ENCODE results near the gene POC1A. TPM values are rescaled to one million over a fixed set of nuclear protein-coding genes. Genes with fewer than 3 reads are reported as not detected.

POC1A gene
- total RNA-seq, 1 donor from 2014 or later: 1.7 TPM

DNA sequence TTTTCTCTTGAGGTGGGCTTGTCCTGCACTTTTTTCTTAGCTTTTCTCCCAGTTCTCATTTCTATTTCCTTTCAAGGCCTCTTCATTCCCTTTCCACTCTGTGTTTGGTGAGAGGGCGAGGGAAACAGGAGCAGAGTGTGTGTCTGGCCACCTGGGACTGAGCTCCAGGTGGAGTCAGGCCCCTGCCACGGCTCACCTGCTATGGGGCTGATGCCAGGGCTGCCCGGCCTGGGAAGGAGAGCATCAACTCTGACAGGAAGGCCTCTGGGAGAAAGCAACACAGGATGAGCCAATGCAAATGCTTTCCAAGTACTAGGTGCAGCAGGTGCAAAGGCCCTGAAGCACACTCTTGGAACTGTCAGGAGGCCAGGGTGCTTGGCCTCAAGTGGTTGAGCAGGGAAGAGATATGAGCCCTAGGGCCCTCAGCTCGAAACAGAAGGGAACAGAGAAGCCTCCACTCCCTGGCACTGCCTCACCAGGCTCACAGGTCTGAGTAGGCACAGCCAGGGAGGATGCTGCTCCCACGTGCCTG is 70.6 kb downstream of the POC1A start:
- intact Hi-C loops (cut with DNase I): no loop called here
- DNase-seq (ENCODE audit: missing footprints) (peak; percentile 6), ATAC-seq (no peak)

DNA sequence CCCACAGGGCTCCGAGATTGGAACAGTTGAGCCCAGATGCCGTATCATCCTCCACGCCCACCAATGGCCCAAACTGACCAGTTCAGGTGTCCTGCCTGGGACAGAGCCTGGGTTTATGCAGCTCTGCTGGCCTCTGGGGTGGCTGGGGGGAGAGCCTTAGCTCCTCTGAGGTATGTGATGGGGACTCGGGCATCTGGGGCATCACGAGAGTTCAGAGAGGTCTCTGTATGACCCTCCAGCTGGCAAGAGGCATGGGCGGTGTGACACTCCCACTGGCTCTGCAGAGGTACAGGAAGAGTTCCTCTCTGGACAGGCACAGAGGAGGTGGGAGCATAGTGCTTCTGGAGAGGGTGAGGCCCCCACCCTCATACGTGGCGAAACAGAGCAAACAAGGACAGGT is 71.3 kb downstream of the POC1A start:
- peak; percentile 7 for DNase-seq (ENCODE audit: missing footprints)
- ATAC-seq: no peak
- intact Hi-C loops (cut with DNase I): no loop called here

DNA sequence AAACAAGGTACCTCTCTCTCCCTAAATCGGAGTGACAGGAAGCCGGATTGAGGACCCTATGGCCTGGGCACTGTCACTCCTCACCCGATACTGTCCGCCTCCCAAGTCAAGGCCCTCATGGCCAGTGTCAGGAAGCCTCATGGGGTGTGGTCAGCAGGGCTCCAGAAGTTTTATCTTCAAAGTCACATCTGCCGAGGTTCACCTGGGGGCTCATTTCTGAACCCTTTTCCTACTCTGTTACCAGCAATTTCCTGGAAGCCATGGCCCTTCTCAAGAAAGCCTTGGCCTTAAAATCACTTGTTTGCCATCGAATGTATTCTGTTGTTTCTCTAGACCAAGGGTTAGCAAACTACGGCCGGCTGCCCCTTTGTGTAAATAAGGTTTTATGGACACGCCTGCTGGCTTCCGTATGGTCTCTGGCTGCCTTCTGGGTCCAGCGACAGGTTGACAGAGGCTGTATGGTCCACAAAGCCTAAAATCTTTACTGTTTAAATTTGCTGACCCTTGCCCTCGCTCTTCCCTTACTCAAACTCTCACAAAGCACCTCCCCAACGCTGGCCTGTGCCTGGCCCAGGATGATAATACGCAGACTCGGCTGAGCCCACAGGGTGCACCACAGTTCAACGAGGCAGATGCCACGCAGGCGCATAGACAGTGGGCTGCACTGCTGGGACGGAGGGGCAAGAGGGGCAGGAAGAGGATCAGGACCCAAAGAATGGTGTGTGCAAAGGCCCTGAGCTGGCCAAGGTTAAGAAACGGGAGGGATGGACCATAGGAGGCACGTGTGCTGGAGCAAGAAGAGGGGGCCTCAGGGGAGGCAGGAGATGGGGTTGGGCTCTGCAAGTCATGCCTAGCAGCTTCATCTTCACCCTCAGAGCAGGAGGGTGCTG is 73.1 kb downstream of the POC1A start:
- ATAC-seq: no peak
- DNase-seq (ENCODE audit: missing footprints): peak; percentile 8
- intact Hi-C loops (cut with DNase I): no loop called here

DNA sequence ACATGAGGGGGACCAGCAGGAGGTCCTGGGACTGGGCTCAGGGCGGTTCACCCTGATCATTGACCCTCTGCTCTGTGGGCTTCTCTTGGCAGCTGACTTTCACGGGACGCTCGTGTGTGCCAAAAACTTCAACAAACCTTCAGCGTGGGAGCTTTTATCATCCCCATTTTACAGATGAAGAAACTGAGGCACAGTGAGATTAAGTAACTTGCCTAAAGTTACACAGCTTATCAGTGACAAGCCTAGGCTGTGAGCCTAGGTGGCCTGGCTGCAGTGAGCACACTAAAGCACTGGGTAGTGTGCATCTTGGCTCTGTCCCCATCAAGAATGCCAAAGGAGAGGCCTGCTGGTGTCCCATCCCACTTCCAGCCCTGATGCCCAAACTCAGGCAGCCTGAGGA is 74.3 kb downstream of the POC1A start:
- ATAC-seq (no peak), DNase-seq (ENCODE audit: missing footprints) (no peak)
- intact Hi-C loops (cut with DNase I): no loop called here

DNA sequence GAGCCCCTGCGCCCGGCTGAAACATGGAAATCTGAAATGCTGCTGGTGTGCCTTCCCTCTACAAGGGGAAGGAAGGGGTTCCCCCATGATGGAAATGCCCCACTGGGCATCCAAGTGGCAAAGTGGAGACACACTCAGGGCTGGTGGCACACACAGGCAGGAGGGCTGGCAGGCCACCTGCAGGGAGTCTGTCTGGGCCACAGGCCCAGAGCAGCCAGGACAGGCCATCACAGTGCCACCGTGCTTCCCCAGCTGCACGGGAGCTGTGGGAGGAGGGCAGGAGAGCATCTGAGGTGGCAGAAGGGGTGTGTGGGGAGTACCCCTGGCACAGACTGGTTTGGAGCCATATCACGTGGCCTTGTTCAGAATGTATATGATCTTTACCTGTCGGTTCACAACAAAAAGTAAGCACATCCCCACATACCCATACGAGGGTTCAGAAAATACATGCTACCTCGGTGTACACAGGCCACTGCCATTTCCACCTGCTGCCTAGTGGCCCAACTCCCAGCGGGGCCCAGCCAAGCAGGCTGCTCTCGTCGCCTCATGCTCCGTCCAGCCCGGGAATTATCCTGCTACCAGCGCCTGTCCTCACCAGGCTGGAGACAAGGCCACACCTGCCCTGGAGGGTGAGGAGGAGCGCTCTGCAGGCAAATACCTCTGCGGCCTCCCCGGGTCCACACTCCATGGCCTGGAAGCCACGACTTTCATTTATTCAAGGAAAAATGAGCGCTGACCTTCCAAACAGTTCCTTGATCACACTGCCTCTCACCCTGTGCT is 75.3 kb downstream of the POC1A start:
- peak; percentile 50 for DNase-seq (ENCODE audit: missing footprints)
- intact Hi-C loops (cut with DNase I): no loop called here
- no peak for ATAC-seq

DNA sequence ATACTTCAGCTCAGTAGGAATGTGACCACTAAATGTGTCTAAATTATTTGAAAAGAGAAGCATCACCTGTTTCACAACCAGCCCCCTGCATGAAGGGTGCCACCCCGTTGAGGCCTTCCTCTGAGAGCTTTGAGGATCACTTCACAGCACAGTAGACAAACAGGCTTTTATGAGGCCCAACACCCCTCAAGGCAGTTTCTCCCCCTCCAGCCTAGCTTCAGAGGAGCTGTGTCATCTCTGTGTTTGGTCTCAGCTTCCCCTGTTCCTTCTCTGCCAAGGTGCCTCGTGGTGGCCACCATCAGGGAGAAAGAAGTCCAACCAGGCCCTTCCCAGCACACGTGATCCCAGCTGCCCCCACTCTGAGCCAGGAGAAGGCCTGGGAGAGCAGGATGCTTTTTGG is 76.3 kb downstream of the POC1A start:
- DNase-seq (ENCODE audit: missing footprints) (no peak), ATAC-seq (no peak)
- intact Hi-C loops (cut with DNase I): no loop called here

DNA sequence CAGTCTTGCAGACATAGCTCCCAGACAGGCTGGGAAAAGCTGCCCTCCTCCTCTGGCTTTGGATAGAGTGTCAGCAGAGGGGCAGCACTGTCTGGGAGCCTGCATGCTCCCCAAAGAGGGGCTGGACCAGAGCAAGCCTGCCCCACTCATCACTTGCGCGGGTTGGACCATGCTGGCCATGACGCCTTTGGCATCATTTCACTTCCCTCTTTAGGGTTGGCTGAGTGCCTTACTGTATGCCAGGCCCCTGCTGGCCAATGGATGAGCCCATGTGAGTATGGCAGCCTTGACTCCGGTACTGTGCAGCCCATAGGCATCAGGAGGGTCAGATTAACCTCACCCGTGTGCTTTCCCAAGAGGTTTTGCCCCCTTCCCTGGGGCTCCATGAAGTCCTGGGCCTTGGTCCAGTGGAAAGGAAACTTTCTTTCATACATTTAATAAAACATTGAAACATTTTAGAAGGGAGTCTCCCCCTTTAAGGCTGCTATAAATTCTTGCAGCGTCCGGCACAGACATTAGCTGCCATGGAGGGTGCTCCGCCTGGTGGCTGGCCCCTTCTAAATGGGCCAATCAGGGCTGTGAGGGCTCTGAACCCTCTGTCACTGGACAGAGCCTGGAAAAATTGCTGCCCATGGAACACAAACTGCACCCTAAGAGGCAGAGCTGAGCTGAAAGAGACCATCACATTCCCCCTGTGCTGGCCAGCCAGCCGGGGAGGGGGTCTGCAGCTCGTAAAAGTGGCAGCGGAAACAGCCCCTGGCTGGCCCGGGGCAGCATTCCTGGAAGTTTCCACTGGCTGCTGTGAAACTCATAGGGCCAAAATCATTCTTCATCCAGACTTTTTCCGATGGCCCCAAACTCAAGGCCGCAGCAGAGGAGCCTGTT is 77.1 kb downstream of the POC1A start:
- intact Hi-C loops (cut with DNase I): no loop called here
- ATAC-seq (peak; percentile 21), DNase-seq (ENCODE audit: missing footprints) (no peak)

DNA sequence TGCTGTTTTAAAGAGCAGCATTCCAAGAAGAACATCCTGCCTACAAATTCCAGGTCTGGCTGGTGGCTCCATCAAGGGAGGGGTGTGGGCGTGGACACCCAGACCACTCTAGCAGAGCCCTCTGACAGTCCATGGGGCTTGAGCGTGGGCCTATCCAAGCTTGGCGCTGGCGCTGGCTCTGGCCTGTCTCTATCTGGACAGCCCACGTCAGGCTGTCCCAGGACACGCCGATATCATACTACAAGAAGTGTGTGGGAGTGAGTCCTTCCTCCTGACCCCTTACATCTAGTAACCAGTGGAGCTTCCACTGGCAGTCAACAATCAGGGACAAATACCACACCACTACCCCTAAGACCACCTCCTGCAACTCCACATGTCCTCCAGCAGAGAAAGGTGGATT is 80.7 kb downstream of the POC1A start:
- intact Hi-C loops (cut with DNase I): no loop called here
- ATAC-seq (peak; percentile 36), DNase-seq (ENCODE audit: missing footprints) (no peak)

DNA sequence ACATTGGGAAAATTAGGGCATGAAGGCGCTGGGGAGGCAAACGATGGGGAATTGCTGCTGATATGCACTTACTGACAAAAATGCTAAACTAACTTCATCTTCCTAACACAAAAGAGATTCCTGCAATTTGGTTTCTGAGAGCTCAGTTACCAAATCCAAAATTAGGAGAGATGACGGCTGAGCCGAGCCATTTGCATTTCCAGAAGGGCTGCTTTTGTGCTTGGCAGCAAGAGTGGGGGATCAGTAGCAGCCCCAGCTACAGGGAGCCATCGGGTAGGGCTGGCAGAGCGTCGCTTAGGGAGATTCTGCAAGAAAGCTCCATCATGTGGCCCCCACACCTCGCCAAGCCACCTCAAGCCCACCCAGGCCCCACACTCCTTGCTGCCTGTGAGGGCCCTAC is 81.8 kb downstream of the POC1A start:
- intact Hi-C loops (cut with DNase I): no loop called here
- ATAC-seq: no peak
- DNase-seq (ENCODE audit: missing footprints): no peak

DNA sequence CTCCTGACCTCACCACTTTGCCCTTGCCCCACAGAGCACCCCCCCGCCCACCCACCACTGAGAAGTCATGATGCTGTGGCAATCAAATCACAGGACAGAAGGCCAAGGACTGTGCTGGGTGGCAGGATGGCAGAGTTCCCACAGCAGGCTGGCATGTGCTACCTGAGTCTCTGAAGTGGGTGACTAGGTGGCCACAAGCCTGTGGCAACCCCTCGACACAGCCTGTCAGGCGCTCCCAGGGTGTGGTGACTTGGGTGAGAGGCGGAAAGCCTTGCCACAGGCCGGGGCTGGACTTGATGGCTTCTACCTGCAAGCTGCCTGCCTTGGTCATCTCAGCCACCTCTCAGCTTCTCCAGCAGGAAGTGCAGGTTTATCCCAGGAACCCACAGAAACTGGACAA is 82.2 kb downstream of the POC1A start:
- ATAC-seq (no peak), DNase-seq (ENCODE audit: missing footprints) (no peak)
- intact Hi-C loops (cut with DNase I): no loop called here

DNA sequence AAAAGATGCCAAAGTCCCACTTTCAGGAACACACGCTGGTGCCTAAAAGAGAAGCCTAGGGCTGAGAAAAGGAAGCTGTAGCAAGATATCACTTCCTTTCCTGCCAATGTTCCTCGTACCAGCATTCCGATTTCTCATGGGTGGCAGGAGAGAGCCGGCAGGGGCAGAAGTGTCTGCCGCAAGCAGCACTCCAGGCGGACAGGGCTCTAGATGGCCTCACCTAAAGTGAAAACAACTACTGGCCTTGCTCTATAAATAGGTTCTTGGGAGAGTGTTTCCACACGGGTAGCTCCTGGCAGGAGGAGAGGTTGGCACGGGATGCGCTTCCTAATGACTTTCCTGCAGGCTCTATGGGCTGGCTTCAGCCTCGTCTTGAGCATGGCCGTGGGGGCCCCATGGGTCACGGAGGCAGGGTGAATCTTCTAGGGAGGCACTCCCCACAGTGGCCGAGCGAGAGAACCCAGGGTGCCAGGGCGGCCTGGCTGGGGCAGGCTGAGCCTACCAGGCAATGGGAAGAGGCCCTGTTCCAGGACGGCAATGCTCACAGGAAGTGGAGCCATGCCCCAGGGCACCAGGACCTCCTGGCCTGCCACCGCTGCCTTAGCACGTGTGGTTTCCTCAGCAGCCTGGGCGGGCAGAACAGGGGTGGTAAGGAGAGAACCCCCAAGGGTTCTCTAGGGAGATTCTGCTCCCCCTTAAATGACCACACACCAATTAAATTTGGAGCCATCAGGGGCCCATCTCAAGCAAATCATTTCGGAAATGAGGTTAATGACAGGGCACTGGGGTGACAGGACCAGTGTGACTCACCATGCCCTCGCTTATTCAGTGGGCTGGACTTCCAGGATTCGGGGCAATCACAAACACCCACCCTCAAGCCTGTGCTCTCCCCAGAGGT is 83.2 kb downstream of the POC1A start:
- DNase-seq (ENCODE audit: missing footprints): no peak
- intact Hi-C loops (cut with DNase I): loop anchor here (2.0 kb wide), 1 partner anchor 52 kb away; no protein-coding TSS in a partner anchor

DNA sequence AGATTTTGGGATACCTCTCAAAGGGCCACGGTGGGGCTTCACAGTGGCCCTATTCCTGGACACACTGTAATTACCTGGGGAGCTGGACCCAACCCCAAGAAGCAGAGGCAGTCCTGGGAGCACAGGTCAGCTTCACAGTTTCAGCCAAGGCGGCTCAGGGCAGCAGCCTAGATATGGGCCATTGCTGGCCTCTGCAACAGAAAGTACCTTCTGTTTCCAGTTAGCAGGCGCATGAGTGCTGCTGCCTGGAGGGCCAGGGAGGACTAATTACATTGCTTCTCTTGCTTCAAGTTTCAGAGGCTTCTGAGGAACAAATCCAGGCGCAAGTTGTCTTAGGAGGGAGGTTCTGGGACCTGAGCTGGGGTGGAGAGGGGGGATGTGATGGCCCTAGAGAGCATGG is 84.4 kb downstream of the POC1A start:
- intact Hi-C loops (cut with DNase I): loop anchor here (2.0 kb wide), 1 partner anchor 53 kb away; no protein-coding TSS in a partner anchor
- no peak for DNase-seq (ENCODE audit: missing footprints)
- ATAC-seq: no peak

More for the DNA sequence above, 83.2 kb downstream of the POC1A start:
- peak; percentile 84 for ATAC-seq

DNA sequence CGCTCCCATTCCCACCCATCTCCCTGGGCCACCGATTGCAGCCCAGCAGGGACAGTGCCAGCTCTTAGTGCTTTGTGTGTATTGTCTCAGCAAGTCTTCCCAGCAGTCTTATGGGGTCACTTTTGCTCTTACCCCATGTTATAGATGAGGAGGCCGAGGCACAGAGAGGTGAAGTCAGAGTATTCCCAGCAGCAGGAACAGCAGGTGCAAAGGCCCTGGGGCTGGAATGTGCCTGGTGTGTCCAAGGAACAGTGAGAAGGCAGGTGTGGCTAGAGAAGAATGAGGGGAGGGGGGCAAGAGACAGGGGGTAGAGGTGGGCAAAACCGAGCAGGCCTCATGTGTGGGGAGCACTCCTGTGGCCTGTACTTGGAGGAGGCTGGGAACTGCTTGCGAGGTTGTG is 85.1 kb downstream of the POC1A start:
- DNase-seq (ENCODE audit: missing footprints): no peak
- ATAC-seq: no peak
- intact Hi-C loops (cut with DNase I): no loop called here

DNA sequence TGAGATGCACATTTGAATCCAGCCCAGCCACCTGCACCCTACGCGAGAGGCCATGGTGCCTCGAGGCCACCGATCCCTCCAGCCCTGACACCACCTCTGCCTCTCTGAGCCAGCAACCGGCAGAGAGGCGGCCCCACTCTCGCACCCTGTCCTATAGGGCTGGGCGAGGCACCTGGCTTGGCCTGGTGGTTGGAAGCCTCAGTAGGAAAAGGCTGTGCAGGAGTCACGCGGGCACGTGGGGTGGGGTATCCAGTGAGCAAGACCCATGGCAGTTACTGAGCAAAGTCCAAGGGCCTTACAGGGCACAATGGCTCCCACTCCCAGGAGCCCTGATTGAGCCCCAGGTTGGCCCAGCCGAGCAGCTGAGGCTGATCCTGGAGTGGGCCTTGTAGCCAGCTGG is 85.5 kb downstream of the POC1A start:
- ATAC-seq: no peak
- DNase-seq (ENCODE audit: missing footprints): no peak
- intact Hi-C loops (cut with DNase I): no loop called here

DNA sequence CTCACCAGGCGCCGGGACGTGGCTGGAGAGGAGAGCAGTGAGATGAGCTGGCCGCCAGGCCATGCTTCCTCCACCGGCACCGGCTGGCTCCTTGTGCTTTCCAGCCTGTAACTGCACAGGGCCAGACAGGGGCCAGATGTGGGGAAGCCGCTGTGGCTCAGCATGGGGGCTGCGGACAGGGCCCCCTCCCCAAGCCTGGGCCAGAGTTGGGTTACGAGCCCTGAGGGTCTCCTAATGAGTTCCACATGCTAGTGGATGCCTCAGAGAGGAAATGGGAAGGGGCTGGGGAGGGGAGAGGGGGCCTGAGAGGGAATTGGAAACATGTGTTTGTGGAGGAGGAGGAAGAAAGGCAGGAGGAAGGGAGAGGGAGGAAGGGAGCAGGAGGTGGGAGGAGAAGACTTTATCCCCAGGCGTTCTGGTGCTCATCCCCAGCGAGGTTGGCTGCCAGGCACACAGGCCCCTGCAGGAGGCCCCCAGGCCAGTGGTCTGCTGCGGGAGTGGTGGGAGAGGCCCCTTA is 86.1 kb downstream of the POC1A start:
- intact Hi-C loops (cut with DNase I): no loop called here
- ATAC-seq: no peak

DNA sequence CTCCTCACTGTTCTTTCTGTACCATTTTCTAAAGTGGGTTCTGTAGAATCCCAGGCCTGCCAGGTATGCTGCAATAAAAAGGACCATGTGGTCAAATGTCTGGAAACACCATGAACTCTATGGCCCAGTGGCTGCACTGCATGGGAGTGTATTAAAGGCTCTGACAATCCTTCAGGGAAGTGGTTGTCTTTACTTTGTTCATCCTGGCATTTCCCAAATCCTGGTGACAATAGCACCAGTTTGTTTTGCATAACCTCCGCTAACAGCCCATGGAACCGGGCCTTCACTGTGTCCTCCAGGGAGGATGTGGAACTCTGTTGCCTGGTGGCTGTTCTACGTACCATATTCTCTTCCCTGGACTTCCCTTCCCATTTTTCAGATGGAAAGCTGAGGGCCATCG is 86.7 kb downstream of the POC1A start:
- DNase-seq (ENCODE audit: missing footprints): no peak
- intact Hi-C loops (cut with DNase I): loop anchor here (2.0 kb wide), 1 partner anchor 41 kb away; no protein-coding TSS in a partner anchor
- ATAC-seq: no peak

More for the DNA sequence above, 86.1 kb downstream of the POC1A start:
- DNase-seq (ENCODE audit: missing footprints): no peak

DNA sequence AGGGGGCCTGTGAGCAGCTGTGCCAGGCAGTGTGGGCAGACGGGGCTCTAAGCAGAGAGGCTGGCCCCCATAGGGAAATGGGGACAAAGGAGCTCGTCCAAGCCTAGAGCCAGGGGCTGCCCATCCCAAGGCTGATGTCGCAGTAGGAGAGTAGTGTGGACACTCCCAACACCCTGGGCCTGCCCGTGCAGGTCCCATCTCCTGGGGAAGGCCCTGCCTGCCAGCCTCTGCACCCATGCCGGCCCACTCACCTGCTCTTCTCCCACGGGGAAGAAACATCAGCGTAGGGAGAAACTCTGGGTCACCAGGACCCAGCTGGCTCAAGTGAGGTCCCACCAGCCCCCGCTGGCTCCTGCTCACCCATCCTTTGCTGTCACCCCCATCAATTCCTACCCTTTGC is 87.2 kb downstream of the POC1A start:
- no peak for ATAC-seq
- intact Hi-C loops (cut with DNase I): loop anchor here (2.0 kb wide), 1 partner anchor 42 kb away; no protein-coding TSS in a partner anchor
- DNase-seq (ENCODE audit: missing footprints): no peak

Measured in Right ventricle myocardium inferior (tissue), 1 donor.